K562 (cell line): ENCODE measurements around the gene OR6S1. TPM values are rescaled to one million over a fixed set of nuclear protein-coding genes. Genes with fewer than 3 reads are reported as not detected.
"Not testable (repeated sequence)": the region's sequence is repeated elsewhere in the genome, so short reads cannot be mapped to it uniquely, and the experiment has no call there.

ENCODE experiments used
- ATAC-seq: fragments of 200-7000 bp; cut with Tn5 transposase; 3 replicates; pipeline ENCODE4 v1.9.1; 2020; ENCODE audit warnings: moderate library complexity
- BruUV-seq: library from RNA; stranded (reverse); fragments of 400-500 nt; replicated peaks from 2 replicates; lab custom pipeline; 2021; lab: Mats Ljungman, UMichigan
- CTCF ChIA-PET: fragments of 300-600 bp; formaldehyde crosslinking; extraction: SDS; loops from one replicate; lab custom pipeline; 2021; ENCODE audit warnings: low intra/inter-chr PET ratio; lab: Yijun Ruan, JAX
- POLR2A ChIA-PET: fragments of 300-600, 350-650 bp; sonication (Branson Sonifier 250); formaldehyde crosslinking; extraction: SDS; loops from one replicate; lab custom pipeline; 2021; ENCODE audit warnings: antibody characterized with exemption, inconsistent platforms; lab: Yijun Ruan, JAX
- DNase-seq, 4 experiments: peaks; one replicate each; pipeline versions ENCODE4 v3.0.0 to v3.0.0-alpha.2; 2011 to 2018; ENCODE audit warnings: low spot score in 3 of 4, mixed read lengths in 3 of 4; ENCODE audit errors: extremely low read depth in 1 of 4
- FAIRE-seq: peaks from 2 replicates; lab custom pipeline; 2011; peaks lifted over from hg19 to GRCh38; lab: Jason Lieb, UNC
- H2AFZ ChIP-seq: 2 replicates; pipeline ENCODE4 v1.6.0; 2011; ENCODE audit warnings: low read depth, low read length, control low read depth, inconsistent platforms
- H3K27ac ChIP-seq: fragments of 200-600 bp; 3 replicates; pipeline ENCODE4 v1.8.0; 2011; ENCODE audit warnings: low read depth, mild to moderate bottlenecking, control low read depth, inconsistent platforms, low read length, moderate library complexity, mixed read lengths; ENCODE audit errors: extremely low read depth
- H3K27me3 ChIP-seq, 2 experiments: fragments of 300-600 bp in 1 of 2; 2 replicates in 1 of 2; 3 replicates in 1 of 2; pipeline versions ENCODE4 v1.6.0 to v1.8.0; 2011; ENCODE audit warnings: inconsistent platforms in 2 of 2, low read length in 2 of 2, mild to moderate bottlenecking in 1 of 2, mixed read lengths in 1 of 2, moderate library complexity in 1 of 2; ENCODE audit not compliant: control insufficient read depth in 2 of 2, insufficient read depth in 2 of 2
- H3K36me3 ChIP-seq: fragments of 300-600 bp; 3 replicates; pipeline ENCODE4 v1.8.0; 2011; ENCODE audit warnings: mild to moderate bottlenecking, low read length, inconsistent platforms; ENCODE audit not compliant: control insufficient read depth, insufficient read depth
- H3K4me1 ChIP-seq, 2 experiments: fragments of 200-600 bp in 1 of 2; replicated peaks in 1 of 2; 2 replicates in 1 of 2; 3 replicates in 1 of 2; pipeline versions ENCODE4 v1.5.1 to v1.8.0; 2011; ENCODE audit warnings: inconsistent platforms in 2 of 2, low read length in 2 of 2, mild to moderate bottlenecking in 1 of 2, mixed read lengths in 1 of 2, moderate library complexity in 1 of 2; ENCODE audit not compliant: control insufficient read depth in 2 of 2, insufficient read depth in 2 of 2
- H3K4me2 ChIP-seq: 2 replicates; pipeline ENCODE4 v1.6.1; 2011; ENCODE audit warnings: low read length, control low read depth, inconsistent platforms, mixed read lengths; ENCODE audit not compliant: insufficient read depth
- H3K4me3 ChIP-seq: fragments of 200-600 bp; sonication (generic), shearing (Covaris generic); 2 replicates; pipeline ENCODE4 v1.5.1; 2016; ENCODE audit warnings: control low read depth, inconsistent platforms
- H3K79me2 ChIP-seq: fragments of 200-600 bp; 3 replicates; pipeline ENCODE4 v1.8.0; 2011; ENCODE audit warnings: low read length, inconsistent platforms; ENCODE audit not compliant: control insufficient read depth, insufficient read depth
- H3K9ac ChIP-seq, 2 experiments: 2 replicates each; pipeline versions ENCODE4 v1.6.0 to v1.6.1; 2011; ENCODE audit warnings: low read depth in 2 of 2, low read length in 2 of 2, control low read depth in 1 of 2, inconsistent platforms in 1 of 2, mild to moderate bottlenecking in 1 of 2, mixed read lengths in 1 of 2; ENCODE audit not compliant: insufficient read depth in 1 of 2
- H3K9me1 ChIP-seq: one replicate; pipeline ENCODE4 v1.6.0; 2011; ENCODE audit warnings: inconsistent platforms, mild to moderate bottlenecking, low read length, moderate library complexity; ENCODE audit not compliant: control insufficient read depth, insufficient read depth
- H3K9me3 ChIP-seq: replicated peaks from 2 replicates; pipeline ENCODE4 v1.5.1; 2011; ENCODE audit warnings: low read depth, low read length, inconsistent platforms; ENCODE audit not compliant: control insufficient read depth, insufficient read depth
- H4K20me1 ChIP-seq: replicated peaks from 2 replicates; pipeline ENCODE4 v1.6.1; 2011; ENCODE audit warnings: low read length, inconsistent platforms, mixed read lengths; ENCODE audit not compliant: control insufficient read depth, insufficient read depth
- ARID1B ChIP-seq: fragments of 450-650 bp; IDR thresholded peaks from 2 replicates; pipeline ENCODE4 v1.6.1; 2016; ENCODE audit warnings: antibody characterized with exemption, mild to moderate bottlenecking, inconsistent platforms
- CBFA2T2 ChIP-seq: fragments of 450-650 bp; conservative IDR thresholded peaks from 2 replicates; pipeline ENCODE4 v1.6.1; 2017; ENCODE audit warnings: mild to moderate bottlenecking
- CBFA2T3 ChIP-seq: fragments of 450-650 bp; IDR thresholded peaks from 2 replicates; pipeline ENCODE4 v1.6.1; 2017
- CTBP1 ChIP-seq: fragments of 450-650 bp; IDR thresholded peaks from 2 replicates; pipeline ENCODE4 v1.6.1; 2016; ENCODE audit warnings: borderline replicate concordance
- HMG20B ChIP-seq: fragments of 250-450 bp; sonication (Bioruptor Pico); IDR thresholded peaks from 2 replicates; pipeline ENCODE4 v1.5.0; 2021; ENCODE audit warnings: mild to moderate bottlenecking
- KAT8 ChIP-seq: fragments of 450-650 bp; IDR thresholded peaks from 2 replicates; pipeline ENCODE4 v1.6.1; 2016; ENCODE audit warnings: low read depth, mild to moderate bottlenecking
- NCOR1 ChIP-seq: fragments of 450-650 bp; IDR thresholded peaks from 2 replicates; pipeline ENCODE4 v1.6.1; 2016; ENCODE audit warnings: mild to moderate bottlenecking, moderate library complexity
- NFIC ChIP-seq: fragments of 450-650 bp; IDR thresholded peaks from 2 replicates; pipeline ENCODE4 v1.6.1; 2017; ENCODE audit warnings: mild to moderate bottlenecking, inconsistent platforms
- PRMT5 ChIP-seq: sonication (generic); formaldehyde crosslinking; IDR thresholded peaks from 2 replicates; pipeline ENCODE4 v1.5.0; 2020; ENCODE audit warnings: missing genetic modification reagents
- RBM25 ChIP-seq: fragments of 200-400 bp; formaldehyde crosslinking; IDR thresholded peaks from 2 replicates; pipeline ENCODE4 v1.6.1; 2018; ENCODE audit warnings: low read length, low read depth, moderate library complexity; ENCODE audit not compliant: severe bottlenecking
- SOX6 ChIP-seq: fragments of 450-650 bp; IDR thresholded peaks from 2 replicates; pipeline ENCODE4 v1.6.1; 2014; ENCODE audit warnings: mild to moderate bottlenecking
- TAL1 ChIP-seq: fragments of 450-650 bp; IDR thresholded peaks from 2 replicates; pipeline ENCODE4 v1.6.1; 2016; ENCODE audit warnings: mild to moderate bottlenecking
- TCF3 ChIP-seq: sonication (generic); formaldehyde crosslinking; IDR thresholded peaks from 2 replicates; pipeline ENCODE4 v1.4.0; 2020; ENCODE audit warnings: mild to moderate bottlenecking, missing genetic modification reagents
- ZNF217 ChIP-seq: sonication (generic); formaldehyde crosslinking; IDR thresholded peaks from 2 replicates; pipeline ENCODE4 v1.8.0; 2022; ENCODE audit warnings: mild to moderate bottlenecking, missing genetic modification reagents
- ZNF780A ChIP-seq: fragments of 250-450 bp; sonication (Bioruptor Pico); IDR thresholded peaks from 2 replicates; pipeline ENCODE4 v1.5.0; 2021; ENCODE audit warnings: mild to moderate bottlenecking
- WGBS: fragments of 100-300 bp; shearing (Covaris generic); methylation state at CpG from one replicate; pipeline ENCODE4 v1.1.6; 2016; ENCODE audit warnings: low coverage, mixed read lengths; ENCODE audit not compliant: insufficient coverage; ENCODE audit errors: missing lambda C conversion rate; 5-methylcytosine and 5-hydroxymethylcytosine counted together
- in situ Hi-C: fragments of 300-500 bp; cut with MboI; formaldehyde crosslinking; loops from 4 replicates; pipeline ENCODE4 v1.15.0; 2018; ENCODE audit warnings: inconsistent platforms, mixed read lengths
- intact Hi-C: fragments of 100-400 bp; cut with micrococcal nuclease; formaldehyde crosslinking; loops from 2 replicates; pipeline ENCODE4 v1.14.2; 2022
- polyA plus RNA-seq, 8 experiments: library from polyadenylated mRNA; depleted of rRNA in 4 of 8; stranded (reverse) in 5 of 8; unstranded in 3 of 8; fragments of >200 nt; fragmentation: Nextera tagmentation in 2 of 8; fragmentation: Illumina TruSeq in 1 of 8; extraction: Ambion mirVana in 2 of 8; extraction: Trizol in 1 of 8; gene quantifications; 2 replicates each; pipeline versions ENCODE4 v1.2.1 to v1.2.3, GENCODE V29; 2011 to 2014; ENCODE audit warnings: inconsistent platforms in 1 of 8, missing spikeins in 1 of 8
- total RNA-seq, 7 experiments: library from RNA; depleted of rRNA in 6 of 7; stranded (reverse); fragments of >200 nt in 6 of 7; fragmentation: Illumina TruSeq in 2 of 7; extraction: Trizol in 2 of 7; gene quantifications; 2 replicates each; pipeline versions ENCODE4 v1.2.1 to v1.2.3, GENCODE V29; 2011 to 2021; ENCODE audit warnings: low replicate concordance in 1 of 7

The OR6S1 gene
- total and polyA plus RNA-seq, 9 of the 15 experiments (the other 6 are each of a cell fraction or from before 2014, with no cell fraction given), result not detected

- no peak overlapping the region for H3K27ac ChIP-seq
- no peak for ATAC-seq
- no peaks in the 10 kb centered on the region for H4K20me1 ChIP-seq
- ChIA-PET CTCF (no interaction called here), POLR2A (no interaction called here)
- in situ Hi-C loops, result no loop called here
- no peak overlapping the region for H2AFZ ChIP-seq
- FAIRE-seq, result no peak
- H3K27me3 ChIP-seq, result no peaks in the 10 kb centered on the region; a peak in 1 of 5 replicates
- no peaks in the 10 kb centered on the region for H3K36me3 ChIP-seq
- H3K79me2 ChIP-seq, result no peaks in the 10 kb centered on the region
- H3K4me1 ChIP-seq, result no peaks in the 10 kb centered on the region; a peak in 1 of 5 replicates
- DNase-seq, result no peak
- 27% methylated on average over 2 of the region's 2 CpGs for WGBS
- BruUV-seq, result no TSS peak
- no peaks in the 10 kb centered on the region for H3K9me1 ChIP-seq
- intact Hi-C loops, result no loop called here
- H3K4me2 ChIP-seq, result no peak overlapping the region
- H3K4me3 ChIP-seq, result no peak overlapping the region
- no peak overlapping the region for H3K9ac ChIP-seq
- TF ChIP-seq PRMT5 (CRISPR knock-in tag), result no peak
- no peak for TF ChIP-seq ZNF217
- no peak for TF ChIP-seq ZNF780A
- TF ChIP-seq RBM25, result no peak
- TF ChIP-seq HMG20B (CRISPR knock-in tag), result no peak
- TF ChIP-seq KAT8, result no peak
- TF ChIP-seq, all 486 proteins: peak for 0
- H3K9me3 ChIP-seq, result no peaks in the 10 kb centered on the region
These were observed 3.0 kb upstream of the OR6S1 start for GRCh38 chr14:20644520-20644919.

DNA sequence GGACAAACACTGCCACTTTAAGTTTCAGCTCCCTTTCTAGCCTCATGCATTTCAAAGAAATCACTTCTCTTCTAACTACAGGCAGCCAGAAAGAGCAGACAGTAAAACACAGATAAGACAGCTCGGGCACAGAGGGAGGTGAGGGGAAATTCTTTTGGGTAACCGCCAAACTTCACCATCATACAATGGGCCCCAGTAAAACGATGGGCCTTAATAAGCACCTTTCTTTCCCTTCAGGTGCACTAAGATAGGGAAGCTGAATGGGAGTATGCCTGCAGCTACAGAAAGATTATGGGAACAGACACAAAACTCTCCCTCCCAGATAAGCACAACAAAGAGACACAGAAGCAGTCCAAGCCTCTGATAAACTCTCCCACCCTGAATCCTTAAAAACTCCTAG lies 1.3 kb upstream of the OR6S1 start:
- ATAC-seq, CTCF ChIA-PET, H3K4me2 ChIP-seq, H4K20me1 ChIP-seq, H3K36me3 ChIP-seq, H3K9me1 ChIP-seq, H3K4me1 ChIP-seq, H2AFZ ChIP-seq, intact Hi-C loops, H3K27me3 ChIP-seq, H3K79me2 ChIP-seq, in situ Hi-C loops, BruUV-seq, H3K9ac ChIP-seq, FAIRE-seq, H3K27ac ChIP-seq, H3K4me3 ChIP-seq, H3K9me3 ChIP-seq: not testable (repeated sequence)
- WGBS, result 17% methylated on average over 1 of the region's 3 CpGs
- POLR2A ChIA-PET, result interaction anchor here (0.6 to 1.1 kb wide), 3 partner anchors 10 to 236 kb away, joined by 3 read pairs; no protein-coding TSS in a partner anchor
- TF ChIP-seq SOX6 (0 out of 2 replicates have a peak, but pooled peaks have one; percentile 58), NCOR1 (peak; percentile 50; the same call in 1 of the 2 replicates), CBFA2T2 (peak; percentile 74), TAL1 (peak; percentile 51; the same call in 1 of the 2 replicates), CBFA2T3 (peak; percentile 82), ARID1B (peak; percentile 44; the same call in 1 of the 2 replicates), CTBP1 (peak; percentile 34; the same call in 1 of the 2 replicates), NFIC (peak; percentile 35; the same call in 1 of the 2 replicates), TCF3 (CRISPR knock-in tag) (peak; percentile 74)
- peak in 1 of 4 experiments; percentile 62 for DNase-seq
